Psoas muscle (tissue), 8 donors: ENCODE data around the gene RWDD3. TPM values are rescaled to one million over a fixed set of nuclear protein-coding genes. Genes with fewer than 3 reads are reported as not detected.

Source experiments
- ATAC-seq, 4 donors: fragments of 200-7000 bp; cut with Tn5 transposase; one replicate each; pipeline ENCODE4 v1.9.1; 2020; ENCODE audit warnings: moderate library complexity in 3 of 4, mild to moderate bottlenecking in 2 of 4
- DNase-seq, 2 donors: peaks; one replicate each; pipeline ENCODE4 v3.0.0-alpha.2; 2020
- H3K27ac ChIP-seq: fragments of 200-600 bp; one replicate; pipeline ENCODE4 v1.8.0; 2022
- H3K27me3 ChIP-seq, 3 donors: fragments of 200-600 bp in 1 of 3; one replicate each; pipeline versions ENCODE4 v1.6.1 to v1.8.0; 2013 to 2022; ENCODE audit warnings: low read length in 2 of 3, mild to moderate bottlenecking in 2 of 3, moderate library complexity in 1 of 3; ENCODE audit not compliant: insufficient read depth in 3 of 3
- H3K36me3 ChIP-seq, 2 donors: fragments of 200-600 bp in 1 of 2; one replicate each; pipeline versions ENCODE4 v1.6.1 to v1.8.0; 2013 to 2022; ENCODE audit warnings: low read depth in 1 of 2, mild to moderate bottlenecking in 1 of 2, moderate library complexity in 1 of 2; ENCODE audit not compliant: insufficient read depth in 1 of 2
- H3K4me1 ChIP-seq: fragments of 200-600 bp; one replicate; pipeline ENCODE4 v1.8.0; 2022
- H3K4me3 ChIP-seq: fragments of 200-600 bp; one replicate; pipeline ENCODE4 v1.8.0; 2022; ENCODE audit warnings: mild to moderate bottlenecking
- H3K9me3 ChIP-seq: fragments of 200-600 bp; one replicate; pipeline ENCODE4 v1.8.0; 2022
- WGBS, 3 donors: extraction: QIAGEN DNeasy Blood & Tissue Kit; methylation state at CpG; one replicate each; pipeline versions ENCODE4 v1.1.6 to v1.1.7; 2013; 5-methylcytosine and 5-hydroxymethylcytosine counted together
- intact Hi-C, 2 donors: fragments of 100-400 bp; cut with DNase I; formaldehyde crosslinking; loops; one replicate each; pipeline versions ENCODE4 v1.11.0 to v1.14.2; 2022
- polyA plus RNA-seq, 3 donors: library from polyadenylated mRNA; stranded (reverse); fragments of 200-250 nt; gene quantifications; one replicate each; pipeline ENCODE4 v1.2.3, GENCODE V29; 2013
- total RNA-seq, 4 donors: library from RNA; stranded (reverse); fragmentation: NEBNext Ultra II Directional in 2 of 4; extraction: Animal tissue kit (Norgen Biotek cat#: 25700) in 2 of 4; gene quantifications; one replicate each; pipeline versions ENCODE4 v1.2.1 to v1.2.4, GENCODE V29; 2021 to 2023
- TF ChIP-seq, protein P1 (sequence below): fragments of 200-600 bp; IDR thresholded peaks from one replicate; pipeline ENCODE4 v1.8.0; 2022; ENCODE audit warnings: antibody characterized with exemption
- donor health status: healthy with polysubstance abuse.
- donor health status: DM: no; HTN: no; CAD: no; lungs with moderate emphysema.
- donor health status: Bipolar disorder and iron deficiency.
- donor health status: healthy.
- donor health status: DM: yes; HTN: yes; CAD: no.
- donor health status: DM: no; HTN: no; CAD: no.
- donor health status: DM: no; HTN: no; CAD: no.
- donor health status: DM: yes; HTN: yes; CAD: no.

Gene RWDD3
- total and polyA plus RNA-seq, 7 donors = 8.3 to 17.6 (median 12.5) TPM

DNA sequence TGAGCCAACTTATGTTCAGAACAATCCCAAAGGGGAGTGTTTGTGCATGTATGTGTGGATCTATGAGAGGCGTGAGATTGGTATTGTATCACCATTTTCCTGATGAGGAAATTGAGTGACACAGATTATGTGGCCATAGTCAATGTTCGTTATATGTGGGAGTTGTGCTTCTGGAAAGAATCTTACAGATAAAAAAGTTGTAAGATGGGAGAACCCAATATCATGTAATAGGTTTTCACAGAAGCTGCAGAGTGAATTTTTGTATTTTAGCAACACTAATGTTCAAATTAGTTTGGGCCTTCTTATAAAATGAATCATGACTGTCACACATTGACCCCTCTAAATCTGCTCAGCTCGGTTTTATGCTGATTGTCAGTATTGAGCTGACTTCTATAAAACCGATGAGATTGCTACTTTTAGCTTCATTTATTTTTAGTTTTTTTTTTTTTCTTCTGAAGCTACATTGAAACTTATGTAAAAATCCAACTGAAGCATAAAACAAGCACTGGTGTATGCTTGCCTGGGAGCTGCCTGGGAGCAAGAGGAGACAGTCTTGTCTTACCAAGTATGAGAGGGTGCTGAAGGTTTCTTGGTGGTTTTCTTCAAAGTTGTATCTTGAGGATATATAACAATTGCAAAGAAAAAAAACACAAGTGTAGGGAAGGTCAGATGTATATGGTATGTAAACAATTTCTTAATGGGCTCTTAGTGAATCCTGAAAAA, 4.1 kb downstream of the RWDD3 start:
- Histone ChIP-seq H3K9me3 (no peaks in the 10 kb centered on the region), H3K4me1 (peaks cover 14% of the 10 kb centered on the region), H3K36me3 (peaks cover 0 to 26% of the 10 kb centered on the region in 2 donors), H3K4me3 (no peak overlapping the region), H3K27me3 (no peaks in the 10 kb centered on the region), H3K27ac (no peak overlapping the region)
- DNase-seq = no peak
- intact Hi-C loops = no loop called here
- WGBS, 3 donors = 49 to 60% (median 56%) methylated on average over 4 of the region's 4 CpGs
- no peak for ATAC-seq
- TF ChIP-seq, protein P1, sequence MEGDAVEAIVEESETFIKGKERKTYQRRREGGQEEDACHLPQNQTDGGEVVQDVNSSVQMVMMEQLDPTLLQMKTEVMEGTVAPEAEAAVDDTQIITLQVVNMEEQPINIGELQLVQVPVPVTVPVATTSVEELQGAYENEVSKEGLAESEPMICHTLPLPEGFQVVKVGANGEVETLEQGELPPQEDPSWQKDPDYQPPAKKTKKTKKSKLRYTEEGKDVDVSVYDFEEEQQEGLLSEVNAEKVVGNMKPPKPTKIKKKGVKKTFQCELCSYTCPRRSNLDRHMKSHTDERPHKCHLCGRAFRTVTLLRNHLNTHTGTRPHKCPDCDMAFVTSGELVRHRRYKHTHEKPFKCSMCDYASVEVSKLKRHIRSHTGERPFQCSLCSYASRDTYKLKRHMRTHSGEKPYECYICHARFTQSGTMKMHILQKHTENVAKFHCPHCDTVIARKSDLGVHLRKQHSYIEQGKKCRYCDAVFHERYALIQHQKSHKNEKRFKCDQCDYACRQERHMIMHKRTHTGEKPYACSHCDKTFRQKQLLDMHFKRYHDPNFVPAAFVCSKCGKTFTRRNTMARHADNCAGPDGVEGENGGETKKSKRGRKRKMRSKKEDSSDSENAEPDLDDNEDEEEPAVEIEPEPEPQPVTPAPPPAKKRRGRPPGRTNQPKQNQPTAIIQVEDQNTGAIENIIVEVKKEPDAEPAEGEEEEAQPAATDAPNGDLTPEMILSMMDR = no peak

DNA sequence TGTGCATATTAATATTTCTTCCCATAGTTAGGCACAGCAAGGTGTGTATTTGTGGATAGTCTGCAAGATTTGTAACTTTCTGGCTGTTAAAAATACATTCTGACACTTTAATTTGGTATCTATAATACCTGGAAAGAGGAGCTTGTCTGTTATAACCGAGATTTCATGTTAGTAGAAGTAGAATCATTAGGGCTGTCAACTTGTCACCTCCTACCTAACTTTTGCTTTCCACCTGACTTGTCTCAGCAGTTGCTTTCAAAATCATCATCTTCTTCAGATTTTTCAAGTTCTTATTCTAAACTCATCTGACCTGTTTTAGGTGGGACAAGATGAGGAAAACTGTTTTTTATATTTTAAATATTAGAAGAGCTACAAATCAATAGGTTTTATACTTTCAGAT, 11.0 kb downstream of the RWDD3 start:
- 38 to 56% (median 43%) methylated on average over 1 of the region's 1 CpG for WGBS, 3 donors
- intact Hi-C loops = no loop called here
- TF ChIP-seq, protein P1 = no peak
- Histone ChIP-seq H3K4me1 (peaks cover 41% of the 10 kb centered on the region), H3K4me3 (no peak overlapping the region), H3K9me3 (no peaks in the 10 kb centered on the region), H3K27ac (peak overlapping the region; percentile 30), H3K27me3 (no peaks in the 10 kb centered on the region), H3K36me3 (peaks cover 0 to 28% of the 10 kb centered on the region in 2 donors)
- no peak for ATAC-seq
- no peak for DNase-seq

DNA sequence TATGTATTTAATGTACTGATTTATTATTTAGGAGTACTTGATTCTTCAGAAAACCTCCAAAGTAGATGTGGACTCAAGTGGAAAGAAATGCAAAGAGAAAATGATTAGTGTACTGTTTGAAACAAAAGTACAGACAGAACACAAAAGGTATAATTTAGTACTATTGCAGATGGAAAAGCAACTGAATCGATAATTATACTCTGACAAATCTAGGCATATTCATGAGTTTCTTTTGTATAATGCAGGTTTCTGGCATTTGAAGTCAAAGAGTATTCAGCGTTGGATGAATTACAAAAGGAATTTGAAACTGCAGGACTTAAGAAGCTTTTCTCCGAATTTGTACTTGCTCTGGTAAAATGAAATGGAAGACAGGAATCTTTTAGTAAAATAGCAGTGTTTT, 12.5 kb downstream of the RWDD3 start:
- 51 to 74% (median 54%) methylated on average over 3 of the region's 3 CpGs for WGBS, 3 donors
- intact Hi-C loops = no loop called here

DNA sequence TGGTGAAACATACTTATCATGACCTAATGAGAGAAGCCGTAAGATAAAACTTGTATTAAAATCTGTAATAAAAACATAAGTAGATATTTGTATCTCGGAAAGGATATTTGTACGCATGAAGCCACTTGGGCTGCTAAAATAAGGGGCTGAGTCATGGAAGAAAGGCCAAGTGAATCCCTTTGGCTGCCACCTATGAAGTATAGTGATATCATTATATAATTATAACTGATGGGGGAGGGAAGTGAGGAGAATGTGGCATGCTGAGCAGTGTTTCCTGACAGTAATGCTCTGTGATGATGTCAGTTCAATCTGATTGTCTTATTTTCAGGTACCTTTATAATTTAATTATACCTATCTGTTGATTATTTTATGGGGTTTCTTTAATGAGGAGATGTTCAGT, 13.6 kb downstream of the RWDD3 start:
- ATAC-seq (peak; percentile 96 to 99 (median 97)), DNase-seq (no peak)
- Histone ChIP-seq H3K27ac (peak overlapping the region; percentile 74), H3K9me3 (no peaks in the 10 kb centered on the region), H3K4me3 (peak overlapping the region; percentile 37), H3K4me1 (peaks cover 53% of the 10 kb centered on the region), H3K27me3 (no peaks in the 10 kb centered on the region), H3K36me3 (peaks cover 0 to 11% of the 10 kb centered on the region in 2 donors)
- TF ChIP-seq, protein P1 = no peak
- intact Hi-C loops = no loop called here
- 32 to 49% (median 39%) methylated on average over 3 of the region's 3 CpGs for WGBS, 3 donors

More for the DNA sequence above, 12.5 kb downstream of the RWDD3 start:
- Histone ChIP-seq H3K36me3 (peaks cover 0 to 14% of the 10 kb centered on the region in 2 donors), H3K27me3 (no peaks in the 10 kb centered on the region), H3K4me1 (peaks cover 53% of the 10 kb centered on the region), H3K27ac (peak overlapping the region; percentile 74), H3K4me3 (no peak overlapping the region), H3K9me3 (no peaks in the 10 kb centered on the region)
- TF ChIP-seq, protein P1 = no peak
- DNase-seq = no peak
- no peak for ATAC-seq
